H1 (cell line): Measurements from ENCODE around the gene GPATCH4. TPM values are rescaled to one million over a fixed set of nuclear protein-coding genes. Genes with fewer than 3 reads are reported as not detected.

Experiments
- HDAC2 ChIP-seq, 2 experiments: fragments of 300-600 bp in 1 of 2; sonication (generic) in 1 of 2; IDR thresholded peaks; 2 replicates each; pipeline ENCODE4 v1.6.1; 2011 to 2012; ENCODE audit warnings: low read depth in 2 of 2, low read length in 2 of 2, mild to moderate bottlenecking in 2 of 2, moderate library complexity in 2 of 2, borderline replicate concordance in 1 of 2, inconsistent platforms in 1 of 2
- NRF1 ChIP-seq: IDR thresholded peaks from 2 replicates; pipeline ENCODE4 v1.6.1; 2011; ENCODE audit warnings: mild to moderate bottlenecking, low read depth, low read length, improper control_type of control experiment
- PHF8 ChIP-seq: fragments of 200-600 bp; sonication (generic); conservative IDR thresholded peaks from 2 replicates; pipeline ENCODE4 v1.7.1; 2012; ENCODE audit warnings: low read depth, mild to moderate bottlenecking, inconsistent platforms, low read length, moderate library complexity
- polyA plus RNA-seq, 7 experiments: library from polyadenylated mRNA; depleted of rRNA in 3 of 7; stranded (reverse) in 5 of 7; unstranded in 2 of 7; fragments of >200 nt in 5 of 7; fragments of 200-250 nt in 2 of 7; gene quantifications; 1 replicate in 5 of 7; 2 replicates in 1 of 7; 4 replicates in 1 of 7; pipeline versions ENCODE4 v1.2.1 to v1.2.3, GENCODE V29; 2011 to 2013; ENCODE audit warnings: missing spikeins in 2 of 7, mixed read lengths in 2 of 7
- total RNA-seq: library from RNA; stranded (reverse); fragmentation: NEBNext Ultra II Directional; extraction: Animal tissue kit (Norgen Biotek cat#: 25700); gene quantifications from 2 replicates; pipeline ENCODE4 v1.2.1, GENCODE V29; 2021

GPATCH4 gene
- total and polyA plus RNA-seq, 2 of the 8 experiments (the other 6 are each of a cell fraction or from before 2014, with no cell fraction given), result 20.5 to 47.9 TPM

DNA sequence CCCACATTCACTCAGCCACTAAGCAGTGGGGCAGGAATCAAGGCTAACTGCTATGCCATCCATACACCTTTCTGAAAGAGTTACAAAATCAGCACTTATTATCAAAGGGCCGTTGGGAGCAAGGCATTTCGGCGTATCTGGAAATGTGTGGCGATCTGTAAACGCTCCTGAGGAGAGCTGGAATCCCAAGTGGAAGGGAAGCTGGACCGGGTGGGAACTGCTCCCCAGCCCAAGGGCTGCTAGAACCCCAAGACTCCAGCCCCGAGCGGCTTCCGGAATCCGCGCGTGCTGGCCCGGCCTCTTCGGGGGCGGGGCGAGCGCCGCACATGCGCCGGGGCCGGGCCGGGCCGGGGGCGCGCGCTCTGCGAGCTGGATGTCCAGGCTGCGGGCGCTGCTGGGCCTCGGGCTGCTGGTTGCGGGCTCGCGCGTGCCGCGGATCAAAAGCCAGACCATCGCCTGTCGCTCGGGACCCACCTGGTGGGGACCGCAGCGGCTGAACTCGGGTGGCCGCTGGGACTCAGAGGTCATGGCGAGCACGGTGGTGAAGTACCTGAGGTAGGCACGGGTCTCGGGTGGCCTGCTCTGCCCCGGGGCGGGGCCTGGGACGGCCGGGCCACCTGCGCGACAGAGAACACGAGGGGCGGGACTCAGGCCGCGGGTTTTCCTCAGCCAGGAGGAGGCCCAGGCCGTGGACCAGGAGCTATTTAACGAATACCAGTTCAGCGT lies 9.7 kb downstream of the GPATCH4 start, which contains the start of gene NAXE (continued):
- peak in 1 of 2 experiments; percentile 61; a peak in 1 of 4 replicates for TF ChIP-seq HDAC2 (IDR thresholded peaks at IDR 0.05; ENCODE audit: borderline replicate concordance in 1 of 2, low read depth in 2 of 2, low read length in 2 of 2)
- TF ChIP-seq PHF8, result peak; percentile 83
- peak; percentile 40; the same call in 1 of the 2 replicates for TF ChIP-seq NRF1
